GM12864 (cell line): ENCODE results near the gene LIPC.

ENCODE experiments used
- DNase-seq: peaks from one replicate; pipeline ENCODE4 v3.0.0-alpha.2; 2011; ENCODE audit warnings: low read depth
- H3K4me3 ChIP-seq: 2 replicates; pipeline ENCODE4 v1.5.1; 2011; ENCODE audit warnings: mild to moderate bottlenecking, low read depth, low read length, control low read depth
- TF ChIP-seq, protein P1 (sequence below): IDR thresholded peaks from 2 replicates; pipeline ENCODE4 v1.5.1; 2011; ENCODE audit warnings: low read depth, mild to moderate bottlenecking, moderate library complexity, low read length, control low read depth, inconsistent platforms; ENCODE audit errors: missing control alignments

The LIPC gene

DNA sequence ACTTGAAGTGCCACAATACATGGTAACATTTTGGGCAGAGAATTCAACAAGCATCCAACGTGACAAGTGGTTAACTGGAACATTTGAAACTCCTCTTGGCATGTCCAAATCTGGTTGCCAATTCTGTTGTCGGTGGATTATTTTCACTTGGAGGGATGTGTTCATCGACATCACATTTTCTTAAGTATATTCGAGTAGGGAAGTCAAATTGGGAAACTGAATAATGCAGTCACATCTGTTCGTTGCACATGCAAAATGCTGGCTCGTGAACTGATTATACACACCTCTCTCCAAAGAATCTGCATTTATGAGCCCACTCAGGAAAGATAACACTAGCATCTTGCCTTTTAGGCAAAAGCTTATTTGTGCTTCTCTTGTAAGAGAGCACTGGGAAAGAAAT, 139.7 kb downstream of the LIPC start:
- H3K4me3 ChIP-seq: no peak overlapping the region
- DNase-seq: no peak
- TF ChIP-seq, protein P1, sequence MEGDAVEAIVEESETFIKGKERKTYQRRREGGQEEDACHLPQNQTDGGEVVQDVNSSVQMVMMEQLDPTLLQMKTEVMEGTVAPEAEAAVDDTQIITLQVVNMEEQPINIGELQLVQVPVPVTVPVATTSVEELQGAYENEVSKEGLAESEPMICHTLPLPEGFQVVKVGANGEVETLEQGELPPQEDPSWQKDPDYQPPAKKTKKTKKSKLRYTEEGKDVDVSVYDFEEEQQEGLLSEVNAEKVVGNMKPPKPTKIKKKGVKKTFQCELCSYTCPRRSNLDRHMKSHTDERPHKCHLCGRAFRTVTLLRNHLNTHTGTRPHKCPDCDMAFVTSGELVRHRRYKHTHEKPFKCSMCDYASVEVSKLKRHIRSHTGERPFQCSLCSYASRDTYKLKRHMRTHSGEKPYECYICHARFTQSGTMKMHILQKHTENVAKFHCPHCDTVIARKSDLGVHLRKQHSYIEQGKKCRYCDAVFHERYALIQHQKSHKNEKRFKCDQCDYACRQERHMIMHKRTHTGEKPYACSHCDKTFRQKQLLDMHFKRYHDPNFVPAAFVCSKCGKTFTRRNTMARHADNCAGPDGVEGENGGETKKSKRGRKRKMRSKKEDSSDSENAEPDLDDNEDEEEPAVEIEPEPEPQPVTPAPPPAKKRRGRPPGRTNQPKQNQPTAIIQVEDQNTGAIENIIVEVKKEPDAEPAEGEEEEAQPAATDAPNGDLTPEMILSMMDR: no peak

DNA sequence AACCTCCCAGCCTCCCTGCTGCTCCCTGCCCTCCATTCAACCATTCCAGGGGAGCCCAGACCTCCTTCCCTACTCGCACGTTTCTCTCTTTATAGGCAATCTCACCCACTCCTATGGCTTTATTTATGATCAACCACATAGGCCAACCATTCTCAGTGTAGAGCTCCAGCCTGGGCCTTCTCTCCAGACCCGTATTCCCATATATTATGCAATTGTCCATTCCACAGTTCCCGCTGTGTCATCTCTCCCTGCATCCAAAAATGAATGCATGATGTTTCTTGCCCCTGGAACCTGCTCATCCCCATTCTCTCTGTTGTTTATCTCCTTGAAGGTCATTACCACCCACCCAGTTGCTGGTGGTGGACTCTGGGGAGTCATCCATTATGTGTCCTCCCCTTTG, 140.7 kb downstream of the LIPC start:
- H3K4me3 ChIP-seq: no peak overlapping the region
- TF ChIP-seq, protein P1: no peak
- DNase-seq: no peak

DNA sequence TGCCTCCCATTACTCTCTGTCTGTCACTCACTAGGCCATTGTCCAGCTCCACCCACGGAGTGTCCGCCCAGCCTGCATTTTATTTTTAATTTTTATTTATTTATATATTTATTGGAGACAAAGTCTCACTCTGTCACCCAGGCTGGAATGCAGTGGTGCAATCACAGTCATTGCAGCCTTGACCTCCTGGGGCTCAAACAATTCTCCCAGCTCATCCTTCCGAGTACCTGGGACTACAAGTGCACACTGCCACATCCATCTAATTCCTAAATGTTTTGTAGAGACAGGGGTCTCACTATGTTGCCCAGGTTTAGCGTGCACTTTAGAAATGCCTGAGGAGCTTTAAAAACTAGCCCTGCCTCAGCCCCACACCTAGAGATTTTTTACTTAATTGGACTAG, 141.5 kb downstream of the LIPC start:
- TF ChIP-seq, protein P1: no peak
- no peak overlapping the region for H3K4me3 ChIP-seq
- DNase-seq: no peak

DNA sequence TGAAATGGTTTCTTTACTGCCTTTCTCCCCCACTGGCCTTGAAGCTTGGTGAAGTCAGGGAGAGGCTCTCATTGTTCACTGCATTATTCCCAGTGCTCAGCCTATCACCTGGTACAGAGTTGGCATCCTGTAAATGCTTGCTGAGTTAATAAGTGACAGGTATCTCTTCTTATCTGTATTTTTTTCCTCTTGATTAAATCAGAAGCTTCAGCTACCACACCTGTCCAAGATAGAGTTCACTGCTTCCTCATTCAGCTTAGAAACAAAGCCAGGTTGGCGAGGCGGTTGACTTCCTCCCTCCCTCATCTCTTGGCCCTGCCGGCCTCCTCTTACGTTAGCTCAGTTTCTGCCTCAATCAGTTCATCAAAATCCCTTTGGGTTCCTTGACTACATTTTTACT, 142.8 kb downstream of the LIPC start:
- no peak overlapping the region for H3K4me3 ChIP-seq
- no peak for DNase-seq
- TF ChIP-seq, protein P1: no peak

DNA sequence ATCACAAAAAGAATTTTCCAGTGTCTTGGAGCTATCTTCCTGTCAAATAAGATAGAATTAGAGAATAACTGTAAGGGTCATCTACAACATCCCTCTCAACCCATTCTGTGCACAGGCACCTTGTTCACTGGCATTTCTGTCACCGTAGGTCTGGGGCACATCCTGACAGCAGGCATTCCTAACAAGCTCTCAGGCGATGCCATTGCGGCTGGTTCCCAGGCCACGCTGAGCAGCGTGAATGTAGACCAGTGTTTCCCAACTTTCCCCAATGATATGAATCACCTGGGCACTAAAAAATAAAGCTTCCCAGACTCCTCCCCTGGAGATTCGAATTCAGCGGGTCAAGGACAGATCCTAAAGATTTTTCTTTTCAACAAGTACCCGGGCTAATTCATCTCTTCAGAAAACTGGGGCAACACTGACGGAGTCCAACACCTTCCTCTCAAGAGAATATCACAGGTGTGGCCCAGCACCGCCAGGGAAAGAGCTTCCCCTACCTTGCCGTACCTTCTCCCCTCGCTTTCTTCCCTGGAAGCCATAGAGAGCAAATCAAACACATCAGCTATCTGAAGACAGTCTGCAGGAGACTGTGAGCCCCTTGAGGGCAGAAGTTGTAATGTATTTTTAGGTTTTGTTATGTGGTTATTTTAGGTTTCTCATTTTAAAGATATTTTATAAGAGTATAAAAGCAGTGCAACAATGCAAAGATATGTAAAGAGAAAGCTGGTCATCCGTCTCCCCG, 143.4 kb downstream of the LIPC start:
- TF ChIP-seq, protein P1: no peak
- DNase-seq: no peak
- no peak overlapping the region for H3K4me3 ChIP-seq

DNA sequence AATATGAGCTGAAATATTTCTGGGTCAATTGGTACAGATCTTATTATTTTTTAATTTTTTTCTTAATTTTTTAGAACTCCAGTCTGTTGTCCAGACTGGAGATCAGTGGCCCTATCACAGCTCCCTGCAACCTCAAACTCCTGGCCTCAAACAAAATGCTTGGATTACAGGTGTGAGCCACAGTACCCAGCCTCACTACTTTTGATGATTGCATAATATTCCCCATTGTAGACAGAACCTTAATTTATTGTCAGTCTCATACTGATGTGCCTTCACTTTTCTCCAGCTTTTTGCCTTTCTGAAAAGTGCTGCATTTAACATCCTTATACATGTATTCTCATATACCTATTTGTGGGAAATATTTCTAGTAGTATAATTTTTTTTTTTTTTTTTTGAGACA, 144.9 kb downstream of the LIPC start:
- DNase-seq: no peak
- no peak overlapping the region for H3K4me3 ChIP-seq
- TF ChIP-seq, protein P1: no peak

DNA sequence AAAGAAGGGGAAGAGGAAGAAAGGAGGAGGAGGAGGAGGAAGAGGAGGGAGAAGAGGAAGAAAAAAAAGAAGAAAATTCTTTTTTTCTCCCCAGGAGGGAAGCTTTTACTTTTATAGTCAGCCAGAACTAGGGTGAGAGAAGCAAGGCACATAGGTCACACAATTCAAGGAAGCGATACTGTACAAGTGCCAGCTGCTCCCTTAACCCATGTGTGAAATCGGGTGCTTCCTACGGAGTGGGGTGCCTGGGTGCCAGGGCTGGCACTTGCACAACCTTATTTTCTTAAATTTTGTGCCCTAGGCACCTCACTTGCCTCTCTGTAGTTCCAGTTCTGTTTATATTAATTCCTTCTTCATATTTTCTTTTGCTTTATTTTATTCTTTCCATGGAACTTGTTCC, 150.4 kb downstream of the LIPC start:
- TF ChIP-seq, protein P1: no peak
- DNase-seq: no peak
- H3K4me3 ChIP-seq: no peak overlapping the region
